GM10248 (cell line): ENCODE measurements around the gene IKBIP.

Experiments used
- CTCF ChIA-PET: fragments of 300-600 bp; sonication (Branson Sonifier 250); formaldehyde crosslinking; extraction: SDS; loops from one replicate; lab custom pipeline; 2021; ENCODE audit warnings: antibody characterized with exemption; lab: Yijun Ruan, JAX
- POLR2A ChIA-PET: fragments of 350-650 bp; sonication (Branson Sonifier 250); formaldehyde crosslinking; extraction: SDS; loops from one replicate; lab custom pipeline; 2020; ENCODE audit warnings: antibody characterized with exemption; lab: Yijun Ruan, JAX
- DNase-seq: peaks from one replicate; pipeline ENCODE4 v3.0.0; 2012; ENCODE audit errors: extremely low spot score
- TF ChIP-seq, protein P1 (sequence below): IDR thresholded peaks from 2 replicates; pipeline ENCODE4 v1.5.1; 2012; ENCODE audit warnings: mild to moderate bottlenecking, low read depth; ENCODE audit errors: extremely low read depth, missing control alignments, control extremely low read depth

IKBIP gene

DNA sequence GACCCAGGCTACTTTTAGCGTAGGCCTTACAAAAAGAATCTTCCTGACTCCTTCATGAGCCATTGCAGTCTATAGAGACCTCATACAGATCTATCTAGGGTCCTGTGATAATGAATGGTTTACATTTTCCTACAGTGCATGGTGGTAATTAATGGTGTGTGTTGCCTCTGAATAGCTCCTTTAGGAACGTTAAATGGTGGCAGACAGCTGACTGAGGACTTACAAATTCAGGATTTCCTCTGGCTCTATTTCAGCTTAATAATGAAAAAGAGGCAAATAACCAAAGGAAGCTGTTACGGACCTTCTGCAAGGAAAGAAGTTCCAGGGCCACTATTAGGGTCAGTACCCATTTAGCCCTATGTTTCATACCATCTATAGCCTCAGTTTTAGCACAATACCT is 5.1 kb downstream of the IKBIP start:
- ChIA-PET CTCF (interaction anchor here (1.0 to 3.5 kb wide), 3 partner anchors 10 to 149 kb away, joined by 4 to 13 read pairs (median 5); no protein-coding TSS in a partner anchor), POLR2A (interaction anchor here (2.0 kb wide), 1 partner anchor 46 kb away, joined by 4 read pairs; the partner anchor contains the start of gene SLC25A3)
- TF ChIP-seq, protein P1, sequence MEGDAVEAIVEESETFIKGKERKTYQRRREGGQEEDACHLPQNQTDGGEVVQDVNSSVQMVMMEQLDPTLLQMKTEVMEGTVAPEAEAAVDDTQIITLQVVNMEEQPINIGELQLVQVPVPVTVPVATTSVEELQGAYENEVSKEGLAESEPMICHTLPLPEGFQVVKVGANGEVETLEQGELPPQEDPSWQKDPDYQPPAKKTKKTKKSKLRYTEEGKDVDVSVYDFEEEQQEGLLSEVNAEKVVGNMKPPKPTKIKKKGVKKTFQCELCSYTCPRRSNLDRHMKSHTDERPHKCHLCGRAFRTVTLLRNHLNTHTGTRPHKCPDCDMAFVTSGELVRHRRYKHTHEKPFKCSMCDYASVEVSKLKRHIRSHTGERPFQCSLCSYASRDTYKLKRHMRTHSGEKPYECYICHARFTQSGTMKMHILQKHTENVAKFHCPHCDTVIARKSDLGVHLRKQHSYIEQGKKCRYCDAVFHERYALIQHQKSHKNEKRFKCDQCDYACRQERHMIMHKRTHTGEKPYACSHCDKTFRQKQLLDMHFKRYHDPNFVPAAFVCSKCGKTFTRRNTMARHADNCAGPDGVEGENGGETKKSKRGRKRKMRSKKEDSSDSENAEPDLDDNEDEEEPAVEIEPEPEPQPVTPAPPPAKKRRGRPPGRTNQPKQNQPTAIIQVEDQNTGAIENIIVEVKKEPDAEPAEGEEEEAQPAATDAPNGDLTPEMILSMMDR, result no peak
- no peak for DNase-seq

DNA sequence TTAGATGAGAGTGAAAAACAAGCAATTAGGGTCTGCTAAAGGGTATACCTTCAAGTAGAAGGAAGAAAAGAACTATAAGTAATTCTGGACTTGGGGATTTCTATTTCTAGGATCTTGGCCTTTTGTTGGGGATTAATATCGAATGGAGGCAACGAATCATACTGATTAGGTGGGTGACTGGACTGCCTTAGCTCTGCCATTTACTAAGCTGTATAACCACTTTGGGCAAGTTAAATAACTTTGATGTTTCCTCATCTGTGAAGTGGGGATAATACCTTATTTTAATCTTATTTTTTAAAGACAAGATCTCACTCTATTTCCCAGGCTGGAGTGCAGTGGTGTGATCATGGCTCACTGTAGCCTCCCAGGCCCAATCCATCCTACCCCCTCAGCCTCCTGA is 6.6 kb downstream of the IKBIP start:
- TF ChIP-seq, protein P1, result no peak
- ChIA-PET POLR2A (interaction anchor here (2.0 kb wide), 1 partner anchor 44 kb away, joined by 4 read pairs; the partner anchor contains the start of gene SLC25A3), CTCF (interaction anchor here (1.0 to 2.3 kb wide), 4 partner anchors 16 to 71 kb away, joined by 3 to 7 read pairs (median 4); no protein-coding TSS in a partner anchor)
- no peak for DNase-seq

DNA sequence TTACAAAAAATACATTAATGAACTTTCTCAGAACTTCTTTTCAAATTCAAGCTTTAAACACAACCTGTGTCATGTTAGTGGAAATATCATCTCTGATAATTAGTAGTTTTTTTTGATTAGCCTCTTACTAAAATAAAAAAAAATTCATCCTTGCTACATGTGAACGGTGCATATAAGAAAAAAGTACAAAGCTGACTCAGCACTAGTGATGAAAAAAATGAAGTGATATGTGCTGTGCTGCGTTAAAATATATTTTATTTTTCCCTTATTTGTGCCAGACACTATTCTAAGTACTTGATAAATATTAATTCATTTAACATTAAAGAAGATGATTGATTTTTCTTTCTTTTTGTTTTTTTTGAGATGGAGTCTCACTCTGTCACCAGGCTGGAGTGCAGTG is 7.5 kb downstream of the IKBIP start:
- CTCF ChIA-PET, result interaction anchor here (1.1 to 2.3 kb wide), 3 partner anchors 40 to 70 kb away, joined by 3 to 7 read pairs (median 3); no protein-coding TSS in a partner anchor
- TF ChIP-seq, protein P1, result no peak
- DNase-seq, result no peak
- POLR2A ChIA-PET, result no interaction called here

DNA sequence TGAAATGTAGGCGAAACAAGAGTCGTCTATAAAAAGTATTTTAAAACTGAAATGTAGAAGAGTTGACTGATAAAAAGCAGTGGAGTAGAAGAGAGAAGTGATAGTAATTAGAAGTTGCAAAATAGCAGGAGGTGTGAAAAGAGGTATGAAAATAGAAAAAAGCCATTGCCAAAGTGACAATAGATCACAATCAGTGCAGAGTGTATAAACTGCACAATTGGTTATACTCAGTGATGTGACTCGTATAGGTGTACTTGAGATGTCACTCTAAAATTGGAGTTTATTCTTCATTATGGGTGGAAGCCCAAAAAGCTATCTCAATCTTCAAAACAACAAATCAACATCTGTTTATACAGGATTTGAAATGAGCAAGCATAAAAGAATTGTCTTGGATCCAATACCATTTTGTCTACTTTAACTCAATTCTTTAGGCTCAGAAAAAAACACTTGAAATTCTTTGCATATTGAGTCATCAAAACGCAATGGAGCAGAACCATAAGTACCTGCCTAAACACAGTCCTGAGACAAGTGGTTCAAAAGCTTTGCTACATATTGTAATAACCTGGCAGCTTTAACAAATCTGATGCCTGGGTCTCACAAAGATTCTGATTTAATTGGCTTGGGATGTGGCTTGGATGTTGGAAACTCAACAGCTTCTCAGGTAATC is 8.8 kb downstream of the IKBIP start:
- POLR2A ChIA-PET, result no interaction called here
- CTCF ChIA-PET, result interaction anchor here (0.8 to 2.3 kb wide), 3 partner anchors 9 to 69 kb away, joined by 3 to 7 read pairs (median 4); no protein-coding TSS in a partner anchor
- peak; percentile 56 for DNase-seq
- TF ChIP-seq, protein P1, result no peak

DNA sequence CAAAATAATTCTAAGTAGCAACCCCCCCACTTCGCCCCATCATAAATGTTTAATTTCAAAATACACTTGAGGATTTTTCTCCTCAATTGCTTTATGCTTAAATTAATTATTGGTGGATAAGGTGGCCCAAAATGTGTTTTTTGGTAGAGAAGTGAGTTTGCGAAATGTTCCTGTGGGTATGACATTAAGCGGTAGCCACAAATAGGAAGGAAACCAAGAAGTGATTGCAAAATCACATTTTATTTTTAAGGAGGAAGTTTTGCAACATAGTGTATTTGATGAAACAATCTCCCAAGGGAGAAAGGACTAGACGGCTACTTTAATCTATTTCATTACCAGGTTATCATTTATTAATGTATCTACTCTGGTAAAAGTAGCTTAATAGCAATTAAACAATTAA is 25.6 kb downstream of the IKBIP start:
- CTCF ChIA-PET, result interaction anchor here (1.1 to 3.2 kb wide), 3 partner anchors 11 to 52 kb away, joined by 3 to 12 read pairs (median 4); no protein-coding TSS in a partner anchor
- no peak for DNase-seq
- TF ChIP-seq, protein P1, result no peak
- POLR2A ChIA-PET, result no interaction called here

DNA sequence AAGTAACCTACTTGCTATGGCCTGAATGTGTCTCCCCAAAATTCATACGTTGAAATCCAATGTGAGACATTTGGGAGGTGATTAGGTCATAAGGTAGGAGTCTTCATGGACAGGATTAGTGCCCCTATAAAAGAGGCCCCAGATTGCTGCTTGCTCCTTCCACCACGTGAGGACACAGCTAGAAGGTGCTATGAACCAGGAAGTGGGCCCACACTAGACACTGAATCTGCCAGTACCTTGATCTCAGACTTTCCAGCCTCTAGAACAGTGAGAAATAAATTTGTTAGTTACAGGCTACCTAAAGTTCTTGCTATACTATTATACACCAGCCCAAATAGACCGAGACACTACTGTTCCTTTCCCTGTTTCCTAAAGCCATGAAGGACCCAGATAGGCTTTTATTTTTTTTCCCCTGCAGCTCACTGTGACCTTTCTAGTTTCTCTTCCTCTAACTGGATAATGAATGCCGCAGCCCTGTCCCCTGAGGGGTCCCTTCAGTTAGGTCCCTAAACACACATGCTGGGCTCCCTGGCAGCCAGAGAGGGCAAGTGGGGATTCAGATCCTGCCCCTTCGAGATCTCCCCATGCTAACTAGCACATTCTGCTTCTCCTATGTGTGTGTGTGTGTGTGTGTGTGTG is 31.8 kb downstream of the IKBIP start:
- ChIA-PET CTCF (interaction anchor here (0.6 to 1.5 kb wide), 5 partner anchors 9 to 46 kb away, joined by 3 to 7 read pairs (median 3); no protein-coding TSS in a partner anchor), POLR2A (interaction anchor here (0.6 to 1.2 kb wide), 3 partner anchors 9 to 19 kb away, joined by 3 to 8 read pairs (median 4); partner anchors contain the start of gene SLC25A3)
- DNase-seq, result peak; percentile 50
- TF ChIP-seq, protein P1, result no peak
